Left colon (tissue), 2 donors: ENCODE data around the gene ALX1. TPM values are rescaled to one million over a fixed set of nuclear protein-coding genes. Genes with fewer than 3 reads are reported as not detected.

ENCODE experiments used
- ATAC-seq: fragments of 200-7000 bp; cut with Tn5 transposase; one replicate; pipeline ENCODE4 v1.9.1; 2020; ENCODE audit warnings: mild to moderate bottlenecking, moderate library complexity
- DNase-seq, 2 donors: peaks; one replicate each; pipeline ENCODE4 v3.0.0-alpha.2; 2020
- intact Hi-C, 2 donors: fragments of 100-400 bp; cut with DNase I in 1 of 2; cut with micrococcal nuclease in 1 of 2; formaldehyde crosslinking; loops; one replicate each; pipeline versions ENCODE4 v1.11.2 to v1.14.0; 2022; cut with DNase I, micrococcal nuclease
- long read RNA-seq: library from polyadenylated mRNA; unstranded; transcript quantifications from one replicate; pipeline ENCODE4 v2.0.0, GENCODE V29; 2021
- total RNA-seq, 2 donors: library from RNA; stranded (reverse); fragmentation: NEBNext Ultra II Directional; extraction: Animal tissue kit (Norgen Biotek cat#: 25700); gene quantifications; one replicate each; pipeline ENCODE4 v1.2.1, GENCODE V29; 2021
- donor health status: DM: no; HTN: no; CAD: no.
- donor health status: DM: yes; HTN: yes; CAD: no.

The ALX1 gene
- not detected for total RNA-seq
- long read RNA-seq: 0 reads

- ATAC-seq: peak; percentile 80
- intact Hi-C loops: no loop called here
- DNase-seq: peak in 1 of 2 donors; percentile 26
Measured at GRCh38 chr12:85280165-85280983, at the start of gene ALX1. Gene ALX1 (plus strand): TSS chr12:85280220. CDS start chr12:85280262, 42 bp downstream.

DNA sequence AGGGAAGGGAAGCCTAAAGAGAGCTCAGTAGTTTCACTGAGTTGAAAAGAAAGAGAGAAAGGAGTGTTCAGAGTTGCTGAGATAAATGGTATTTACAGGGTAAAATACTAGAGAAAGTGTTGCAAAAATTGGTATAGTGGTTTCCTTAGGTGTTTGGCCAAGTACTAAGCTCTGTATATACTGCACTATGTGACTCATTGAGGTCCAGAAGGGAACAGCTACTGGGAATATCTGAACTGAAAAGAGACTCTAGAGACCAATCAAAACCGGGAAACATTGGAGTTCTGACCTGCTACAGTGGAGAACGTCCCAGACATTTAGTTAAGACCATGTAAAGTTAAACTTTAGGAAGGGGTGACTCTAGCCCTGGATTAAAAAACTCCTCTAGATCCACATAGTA lies 42.7 kb upstream of the ALX1 start:
- intact Hi-C loops: no loop called here
- DNase-seq (no peak), ATAC-seq (no peak)

- DNase-seq (no peak), ATAC-seq (no peak)
- intact Hi-C loops: no loop called here
Measured at GRCh38 chr12:85244561-85244960, 35.5 kb upstream of the ALX1 start.

GRCh38 chr12:85253853-85254252 lies 26.2 kb upstream of the ALX1 start:
- ATAC-seq (no peak), DNase-seq (no peak)
- intact Hi-C loops: no loop called here

- DNase-seq (no peak), ATAC-seq (no peak)
- intact Hi-C loops: no loop called here
Measured at GRCh38 chr12:85257671-85258070, 22.3 kb upstream of the ALX1 start.

GRCh38 chr12:85260447-85260846 lies 19.6 kb upstream of the ALX1 start:
- intact Hi-C loops: no loop called here
- DNase-seq (no peak), ATAC-seq (no peak)

DNA sequence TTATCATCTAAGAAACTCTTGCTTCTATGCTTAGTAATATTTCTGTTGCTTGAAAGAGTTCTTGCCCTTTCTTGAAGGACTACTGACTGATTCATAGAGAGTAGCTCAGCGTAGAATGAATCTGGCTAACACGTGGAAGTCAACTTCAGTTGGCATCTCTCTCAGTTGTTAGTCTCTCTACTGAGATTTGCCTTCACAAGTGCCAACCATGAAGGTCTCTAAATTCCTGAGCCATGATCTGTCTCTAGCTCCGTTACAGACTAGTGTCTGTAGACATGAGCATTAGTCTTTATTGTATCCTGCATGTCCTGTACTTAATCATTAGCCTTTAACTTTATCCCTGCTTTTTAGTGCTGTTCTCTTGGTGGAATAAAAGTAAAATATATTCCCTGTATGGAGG lies 19.1 kb upstream of the ALX1 start:
- DNase-seq: no peak
- ATAC-seq: no peak
- intact Hi-C loops: no loop called here

DNA sequence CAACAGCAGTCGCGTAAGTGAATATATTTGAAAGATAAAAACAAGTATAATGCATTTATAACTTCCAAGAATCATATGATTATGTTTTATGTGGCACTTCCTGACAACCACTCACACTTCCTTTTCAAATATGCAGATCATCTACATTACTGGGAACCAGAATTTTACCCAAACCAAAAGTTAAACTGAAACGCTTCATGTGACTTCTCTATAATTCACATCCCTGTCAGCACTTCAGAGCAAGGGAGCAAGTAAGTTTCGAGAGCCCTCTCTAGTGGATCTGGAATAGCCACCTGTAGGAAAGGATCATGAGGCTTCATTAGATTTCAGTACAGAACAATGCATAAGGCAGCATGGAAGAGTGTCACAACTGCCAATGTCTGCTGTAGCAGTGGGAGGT lies 13.7 kb upstream of the ALX1 start:
- DNase-seq (no peak), ATAC-seq (no peak)
- intact Hi-C loops: no loop called here

DNA sequence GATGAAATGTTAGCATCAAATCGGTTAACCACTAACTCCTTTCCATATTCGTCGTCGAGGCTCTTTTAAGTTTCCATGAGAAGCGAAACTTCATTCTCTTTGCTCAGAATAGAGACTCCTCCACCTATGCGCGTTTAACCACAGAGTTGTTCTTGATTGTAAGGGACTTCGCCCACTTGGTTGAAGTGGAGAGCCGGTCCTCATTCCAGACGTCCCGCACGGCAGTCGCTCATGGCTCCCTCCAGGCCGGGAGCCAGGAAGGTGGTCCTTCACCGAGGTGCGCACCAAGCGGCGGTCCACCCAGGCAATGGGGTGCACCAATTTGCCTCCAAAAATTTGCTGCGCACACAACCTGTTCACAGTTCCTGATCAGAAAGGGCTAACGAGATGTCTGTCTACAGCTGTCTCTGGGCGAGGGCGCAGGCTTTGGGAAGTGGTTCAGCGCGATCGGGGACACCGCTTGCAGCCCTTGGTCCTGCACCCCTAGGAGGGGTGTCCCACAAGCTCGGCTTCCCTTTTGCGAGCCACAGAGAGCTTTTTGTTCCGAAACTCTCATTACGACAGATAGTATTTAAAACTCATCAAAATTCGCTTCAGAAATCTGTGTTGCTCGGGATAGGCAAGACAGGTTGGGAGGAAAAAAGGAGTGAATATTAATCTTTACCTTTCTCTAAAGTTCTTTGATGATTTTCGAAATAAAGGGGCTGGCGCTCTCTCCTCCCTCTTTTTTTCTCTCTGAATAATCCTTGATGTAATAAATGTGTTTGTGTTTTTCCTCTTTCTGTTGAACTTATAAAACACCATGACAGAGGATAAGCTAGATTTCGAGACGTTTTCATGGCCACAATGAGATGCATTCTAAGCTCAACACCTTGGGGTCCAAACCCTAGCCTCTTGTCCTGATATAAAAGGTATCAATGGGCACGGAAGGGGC lies 6.4 kb upstream of the ALX1 start:
- no peak for ATAC-seq

DNA sequence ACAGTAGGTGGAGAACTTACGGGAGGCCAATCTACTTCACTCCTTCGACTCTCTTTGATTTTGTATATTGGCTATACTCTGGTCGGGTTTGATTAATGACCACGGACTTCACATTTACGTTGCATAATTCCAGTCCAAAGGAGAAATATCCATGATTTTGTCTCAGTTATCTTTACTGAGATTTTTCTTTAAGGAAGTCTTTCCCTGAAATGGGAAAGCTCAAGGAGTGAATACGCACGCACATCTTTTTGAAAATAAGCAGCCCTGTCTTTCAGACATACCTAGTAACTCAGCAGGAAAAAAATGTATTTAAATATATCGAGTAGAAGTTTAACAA lies 5.7 kb upstream of the ALX1 start:
- ATAC-seq (no peak), DNase-seq (no peak)
- intact Hi-C loops: no loop called here

More for the DNA sequence above, 6.4 kb upstream of the ALX1 start:
- DNase-seq: no peak
- intact Hi-C loops: no loop called here

GRCh38 chr12:85275374-85275773 lies 4.6 kb upstream of the ALX1 start:
- intact Hi-C loops: no loop called here
- DNase-seq (no peak), ATAC-seq (no peak)

DNA sequence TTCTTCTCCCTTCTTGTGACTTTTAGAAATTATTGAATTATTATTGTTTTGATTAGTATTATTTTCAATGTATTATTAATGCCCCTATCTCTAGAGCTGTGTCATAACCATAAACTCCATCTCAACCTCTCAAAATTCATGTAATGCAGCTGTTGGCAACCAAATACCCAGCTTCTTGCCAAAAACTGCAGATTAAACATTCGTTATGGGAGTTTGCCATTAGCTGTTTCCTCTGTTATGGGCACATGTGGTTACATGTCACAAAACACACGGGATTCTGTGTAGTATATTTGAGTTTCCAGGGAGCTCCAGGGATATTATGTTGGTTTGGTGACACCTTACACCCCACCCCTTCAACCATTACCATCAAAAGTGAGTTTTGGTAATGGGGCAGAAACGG lies 2.8 kb upstream of the ALX1 start:
- DNase-seq: no peak
- ATAC-seq: no peak
- intact Hi-C loops: no loop called here

DNA sequence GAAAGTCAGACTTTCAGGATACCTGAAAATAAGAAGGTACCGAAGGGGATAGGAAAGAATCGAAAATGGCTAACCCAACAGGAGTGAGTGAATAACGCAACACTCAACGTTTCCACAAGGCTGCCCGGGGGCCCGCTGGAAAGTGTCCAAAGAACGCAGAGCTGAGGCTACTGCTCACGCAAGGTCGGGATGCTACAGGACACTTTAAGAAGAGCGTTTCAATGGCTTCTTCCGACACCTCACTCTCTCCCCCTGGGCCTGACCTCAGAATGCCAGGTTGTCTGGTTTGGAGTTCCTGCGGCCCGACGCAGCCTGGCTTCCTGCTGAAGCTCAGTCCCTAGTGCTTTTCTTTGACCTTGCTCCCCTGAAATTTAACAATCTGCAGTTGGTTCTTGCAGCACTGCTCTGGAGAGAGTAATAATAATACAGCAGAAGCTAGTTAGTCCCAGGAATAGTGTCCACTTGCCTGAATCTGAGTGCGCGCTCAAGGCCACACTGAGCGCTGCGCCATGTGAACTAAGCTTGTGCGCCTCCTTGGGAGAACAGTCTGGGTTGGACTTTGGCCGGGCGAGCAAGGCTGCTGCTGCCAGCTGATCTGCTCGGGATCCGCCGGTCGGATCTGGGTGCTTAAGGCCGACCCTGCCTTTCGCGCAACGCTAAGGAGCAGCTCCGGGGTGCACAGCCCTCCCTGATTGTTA lies 2.0 kb upstream of the ALX1 start:
- DNase-seq: peak in 1 of 2 donors; percentile 26

DNA sequence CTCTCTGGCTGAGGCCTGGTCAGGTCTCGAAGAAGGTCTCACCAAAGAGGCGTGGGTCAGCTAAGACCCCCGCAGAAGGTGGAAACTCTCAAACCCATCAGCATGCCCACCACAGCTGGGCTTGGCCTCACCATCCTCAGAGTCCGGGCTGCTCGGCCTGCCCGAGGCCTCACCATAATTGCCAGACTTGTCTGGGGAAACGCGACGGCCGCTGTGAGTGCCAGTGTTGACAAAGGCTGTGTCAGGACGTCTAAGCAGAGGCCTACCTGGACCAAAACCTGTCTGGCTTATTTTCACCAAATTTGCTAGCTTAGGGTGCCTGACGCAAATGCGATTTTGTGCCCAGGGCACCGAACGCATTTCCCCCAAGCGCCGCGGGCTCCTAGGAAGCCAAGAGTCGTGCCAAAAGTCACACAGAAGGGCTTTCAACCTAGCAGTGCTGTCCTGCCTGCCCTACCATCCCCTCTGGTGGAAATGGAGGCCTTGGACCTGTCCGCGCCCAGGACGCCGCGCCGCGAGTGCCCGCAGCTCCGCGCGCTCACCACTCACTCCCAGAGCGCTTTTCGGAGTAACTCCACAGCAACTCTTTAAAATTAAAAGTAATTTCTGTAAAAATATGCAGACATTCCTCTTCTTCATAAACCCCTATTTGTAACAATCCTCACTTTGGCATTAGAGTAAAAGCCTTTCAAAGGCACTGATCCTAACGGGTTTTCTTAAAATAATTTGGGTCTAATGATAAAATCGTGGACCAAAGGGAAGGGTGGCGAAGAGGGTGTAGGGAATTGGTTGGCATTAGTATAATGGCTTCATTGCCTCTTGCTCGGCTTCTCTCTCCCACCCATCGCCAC lies 1.2 kb upstream of the ALX1 start:
- no peak for DNase-seq
- intact Hi-C loops: no loop called here
- ATAC-seq: no peak

More for the DNA sequence above, 2.0 kb upstream of the ALX1 start:
- intact Hi-C loops: no loop called here
- ATAC-seq: peak; percentile 69

GRCh38 chr12:85279449-85280164 lies 413 bp upstream of the ALX1 start:
- intact Hi-C loops: no loop called here
- DNase-seq: no peak
- peak; percentile 56 for ATAC-seq

- DNase-seq (no peak), ATAC-seq (no peak)
- intact Hi-C loops: no loop called here
Measured at GRCh38 chr12:85280984-85281630, 1.1 kb downstream of the ALX1 start.

DNA sequence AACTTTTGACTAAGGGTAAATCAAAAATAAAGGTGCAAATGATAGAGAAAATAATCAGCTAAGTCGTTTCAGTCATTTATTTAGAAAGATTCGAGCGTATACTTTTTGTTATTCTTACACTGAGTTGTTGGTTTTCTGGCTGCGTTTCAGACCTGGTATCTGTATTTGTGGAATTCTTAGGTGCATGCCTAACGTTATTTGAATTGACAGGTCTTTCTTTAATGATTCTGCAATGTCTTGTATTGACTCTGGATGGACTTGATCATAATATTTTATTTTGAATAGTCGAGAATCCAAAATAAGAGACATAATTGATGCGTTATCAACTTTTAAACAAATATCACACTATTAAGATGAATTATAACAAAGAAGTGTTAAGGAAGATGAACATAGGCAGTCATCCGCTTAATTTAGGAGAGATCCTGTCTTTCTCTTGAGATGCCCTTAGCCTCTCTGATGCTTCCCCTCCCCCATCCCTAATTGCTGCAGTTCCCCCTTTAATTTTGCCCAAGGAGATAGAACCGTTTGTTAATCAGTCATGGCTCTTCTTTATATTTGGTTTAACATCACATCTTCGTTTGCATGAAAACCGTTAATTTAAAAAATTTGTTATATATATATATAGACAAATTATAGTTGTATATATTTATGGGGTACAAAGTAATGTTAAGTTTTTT lies 1.8 kb downstream of the ALX1 start:
- ATAC-seq: no peak
- DNase-seq: no peak
- intact Hi-C loops: no loop called here
